Mammary epithelial cell (primary cell): ENCODE results near the gene SORCS2.

Experiments
- CTCF ChIP-seq, 2 donors: IDR thresholded peaks in 1 of 2; conservative IDR thresholded peaks in 1 of 2; 2 replicates each; pipeline ENCODE4 v1.5.1; 2011 to 2012; ENCODE audit warnings: inconsistent platforms in 2 of 2, low read length in 2 of 2, mild to moderate bottlenecking in 2 of 2, control low read depth in 1 of 2, low read depth in 1 of 2; ENCODE audit not compliant: insufficient read depth in 1 of 2; ENCODE audit errors: extremely low read depth in 1 of 2
- EZH2 ChIP-seq: IDR thresholded peaks from 2 replicates; pipeline ENCODE4 v1.6.1; 2012; ENCODE audit warnings: low read length, inconsistent platforms, borderline replicate concordance

- TF ChIP-seq CTCF (conservative IDR thresholded peaks at IDR 0.05 in 1 of 2, IDR thresholded peaks at IDR 0.05 in 1 of 2; ENCODE audit: extremely low read depth in 1 of 2, insufficient read depth in 1 of 2, low read depth in 1 of 2, low read length in 2 of 2): no peak
- no peak for TF ChIP-seq EZH2
Measured at GRCh38 chr4:7432531-7433375, 240.4 kb downstream of the SORCS2 start.
